Stimulated activated CD4-positive, alpha-beta T cell treated with anti-CD3 and anti-CD28 coated beads, Interleukin-4, amount 100 ng/mL, for 48 hours (primary cell): ENCODE results near the gene SAYSD1.
"Not testable (repeated sequence)": the region's sequence is repeated elsewhere in the genome, so short reads cannot be mapped to it uniquely, and the experiment has no call there.

Experiments used
- DNase-seq, 2 donors: peaks; one replicate each; pipeline ENCODE4 v3.0.0-alpha.2; 2020; ENCODE audit warnings: low read depth in 2 of 2

The SAYSD1 gene

GRCh38 chr6:39114704-39115599 lies at the start of gene SAYSD1:
TSS of gene SAYSD1 (minus strand) at chr6:39115186. CDS start at chr6:39115089, 97 bp downstream.
- peak; percentile 89 to 92 for DNase-seq

- no peak for DNase-seq
Measured at GRCh38 chr6:39157511-39157910, 42.5 kb upstream of the SAYSD1 start.

- DNase-seq, result no peak
Measured at GRCh38 chr6:39156801-39157200, 41.8 kb upstream of the SAYSD1 start.

GRCh38 chr6:39154705-39155104 lies 39.7 kb upstream of the SAYSD1 start:
- no peak for DNase-seq

- peak in 1 of 2 donors; percentile 19 for DNase-seq
Measured at GRCh38 chr6:39153766-39154397, 38.9 kb upstream of the SAYSD1 start.

GRCh38 chr6:39152262-39152661 lies 37.3 kb upstream of the SAYSD1 start:
- DNase-seq, result no peak

- DNase-seq, result no peak
Measured at GRCh38 chr6:39151211-39151610, 36.2 kb upstream of the SAYSD1 start.

- DNase-seq, result no peak
Measured at GRCh38 chr6:39144481-39145173, 29.6 kb upstream of the SAYSD1 start.

- DNase-seq, result no peak
Measured at GRCh38 chr6:39143238-39143930, 28.4 kb upstream of the SAYSD1 start.

- DNase-seq, result no peak
Measured at GRCh38 chr6:39140556-39141167, 25.7 kb upstream of the SAYSD1 start.

GRCh38 chr6:39137245-39137644 lies 22.3 kb upstream of the SAYSD1 start:
- DNase-seq, result peak; percentile 12 to 35

GRCh38 chr6:39136207-39136606 lies 21.2 kb upstream of the SAYSD1 start:
- not testable (repeated sequence) for DNase-seq

GRCh38 chr6:39134761-39135160 lies 19.8 kb upstream of the SAYSD1 start:
- not testable (repeated sequence) for DNase-seq

- DNase-seq, result no peak
Measured at GRCh38 chr6:39130691-39131090, 15.7 kb upstream of the SAYSD1 start.

GRCh38 chr6:39128832-39129231 lies 13.8 kb upstream of the SAYSD1 start:
- DNase-seq, result no peak

GRCh38 chr6:39128106-39128505 lies 13.1 kb upstream of the SAYSD1 start:
- no peak for DNase-seq

- no peak for DNase-seq
Measured at GRCh38 chr6:39124114-39124513, 9.1 kb upstream of the SAYSD1 start.

GRCh38 chr6:39118921-39119320 lies 3.9 kb upstream of the SAYSD1 start:
- no peak for DNase-seq

GRCh38 chr6:39114388-39114703 lies 640 bp downstream of the SAYSD1 start:
- no peak for DNase-seq

- DNase-seq, result no peak
Measured at GRCh38 chr6:39113788-39114187, 1.2 kb downstream of the SAYSD1 start.

GRCh38 chr6:39111280-39111679 lies 3.7 kb downstream of the SAYSD1 start:
- DNase-seq, result no peak
